NB4 (cell line): ENCODE results near the gene CTIF.

Experiments used
- CTCF ChIP-seq: IDR thresholded peaks from one replicate; pipeline ENCODE4 v1.5.1; 2012; ENCODE audit warnings: low read depth, low read length
- TF ChIP-seq, protein P1 (sequence below): IDR thresholded peaks from 2 replicates; pipeline ENCODE4 v1.6.1; 2011; ENCODE audit warnings: low read depth, low read length

GRCh38 chr18:48613589-48614404 lies 75.0 kb downstream of the CTIF start:
- no peak for TF ChIP-seq CTCF
- TF ChIP-seq, protein P1, sequence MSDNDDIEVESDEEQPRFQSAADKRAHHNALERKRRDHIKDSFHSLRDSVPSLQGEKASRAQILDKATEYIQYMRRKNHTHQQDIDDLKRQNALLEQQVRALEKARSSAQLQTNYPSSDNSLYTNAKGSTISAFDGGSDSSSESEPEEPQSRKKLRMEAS: no peak
